Parietal lobe (tissue), 2 donors: ENCODE results near the gene IFNG-AS1. TPM values are rescaled to one million over a fixed set of nuclear protein-coding genes. Genes with fewer than 3 reads are reported as not detected.

Experiments
- small RNA-seq: library from RNA; depleted of rRNA; stranded (forward); fragments of <200 nt; gene quantifications from one replicate; pipeline ENCODE3, GENCODE V24; 2014; ENCODE audit warnings: low replicate concordance
- total RNA-seq: library from RNA; depleted of rRNA; stranded (reverse); fragments of >200 nt; gene quantifications from one replicate; pipeline ENCODE4 v1.2.3, GENCODE V29; 2014

The IFNG-AS1 gene
- total RNA-seq, result 0.31 TPM

GRCh38 chr12:67989184-67989920, at the start of gene IFNG-AS1:
Gene IFNG-AS1 (plus strand): TSS chr12:67989447.

Small RNAs within 50 kb of the gene (small RNA-seq; reads per million reads assigned to genes)
- gene AC005294.1 (not detected), gene RPL39P28 (not detected)

Other genes with a start within 250 kb of the IFNG-AS1 start
- gene IFNG, start 170.3 kb downstream of the IFNG-AS1 start, total RNA-seq, result not detected
- not detected for gene IL26, start 236.4 kb downstream of the IFNG-AS1 start, total RNA-seq